Mesothelial cell of epicardium (in vitro differentiated cells): ENCODE measurements around the gene HPN. TPM values are rescaled to one million over a fixed set of nuclear protein-coding genes. Genes with fewer than 3 reads are reported as not detected.

Experiments
- DNase-seq, 2 experiments: peaks; one replicate each; pipeline ENCODE4 v3.0.0; 2021; ENCODE audit warnings: low spot score in 2 of 2; ENCODE audit not compliant: unreplicated experiment in 2 of 2
- H3K27ac Mint-ChIP-seq: 2 replicates; pipeline ENCODE4 v1.8.0; 2021; ENCODE audit warnings: mixed read lengths
- H3K27me3 Mint-ChIP-seq: 2 replicates; pipeline ENCODE4 v1.8.0; 2021; ENCODE audit warnings: low read depth, mixed read lengths
- H3K36me3 Mint-ChIP-seq: 2 replicates; pipeline ENCODE4 v1.8.0; 2021; ENCODE audit warnings: mixed read lengths
- H3K4me1 Mint-ChIP-seq: 2 replicates; pipeline ENCODE4 v1.8.0; 2021; ENCODE audit warnings: mixed read lengths
- H3K4me3 Mint-ChIP-seq: 2 replicates; pipeline ENCODE4 v1.8.0; 2021; ENCODE audit warnings: mild to moderate bottlenecking, moderate library complexity, mixed read lengths
- H3K9me3 Mint-ChIP-seq: 2 replicates; pipeline ENCODE4 v1.8.0; 2021; ENCODE audit warnings: mixed read lengths
- total RNA-seq: library from RNA; stranded (reverse); gene quantifications from 3 replicates; pipeline ENCODE4 v1.2.1, GENCODE V29; 2021
- TF ChIP-seq, protein P1 (sequence below): fragments of 200-600 bp; sonication (generic); IDR thresholded peaks from one replicate; pipeline ENCODE4 v1.5.0; 2021; ENCODE audit warnings: antibody characterized with exemption; ENCODE audit not compliant: unreplicated experiment

Gene HPN
- total RNA-seq, 1 donor from 2014 or later, result 21.3 TPM

DNA sequence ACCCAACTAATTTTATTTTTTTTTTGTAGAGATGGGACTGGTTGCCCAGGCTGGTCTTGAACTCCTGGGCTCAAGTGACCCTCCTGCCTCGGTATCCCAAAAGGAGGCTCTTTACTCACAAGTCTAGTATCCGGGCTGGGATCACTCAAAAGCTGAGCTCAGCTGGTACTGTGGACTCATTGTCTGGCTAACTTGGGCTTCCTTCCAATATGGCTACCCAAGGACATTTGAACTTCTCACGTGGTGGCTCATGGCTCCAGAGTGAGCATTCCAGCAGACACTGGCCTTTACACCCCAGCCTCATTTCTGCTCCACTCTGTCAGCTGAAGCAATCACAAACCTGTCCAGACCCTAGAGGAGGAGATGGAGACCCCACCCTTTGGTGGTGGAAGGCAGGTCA is 28.9 kb downstream of the HPN start:
- no peak overlapping the region for H3K27ac Mint-ChIP-seq
- H3K9me3 Mint-ChIP-seq, result no peaks in the 10 kb centered on the region
- H3K27me3 Mint-ChIP-seq, result peaks cover 2% of the 10 kb centered on the region
- TF ChIP-seq, protein P1, sequence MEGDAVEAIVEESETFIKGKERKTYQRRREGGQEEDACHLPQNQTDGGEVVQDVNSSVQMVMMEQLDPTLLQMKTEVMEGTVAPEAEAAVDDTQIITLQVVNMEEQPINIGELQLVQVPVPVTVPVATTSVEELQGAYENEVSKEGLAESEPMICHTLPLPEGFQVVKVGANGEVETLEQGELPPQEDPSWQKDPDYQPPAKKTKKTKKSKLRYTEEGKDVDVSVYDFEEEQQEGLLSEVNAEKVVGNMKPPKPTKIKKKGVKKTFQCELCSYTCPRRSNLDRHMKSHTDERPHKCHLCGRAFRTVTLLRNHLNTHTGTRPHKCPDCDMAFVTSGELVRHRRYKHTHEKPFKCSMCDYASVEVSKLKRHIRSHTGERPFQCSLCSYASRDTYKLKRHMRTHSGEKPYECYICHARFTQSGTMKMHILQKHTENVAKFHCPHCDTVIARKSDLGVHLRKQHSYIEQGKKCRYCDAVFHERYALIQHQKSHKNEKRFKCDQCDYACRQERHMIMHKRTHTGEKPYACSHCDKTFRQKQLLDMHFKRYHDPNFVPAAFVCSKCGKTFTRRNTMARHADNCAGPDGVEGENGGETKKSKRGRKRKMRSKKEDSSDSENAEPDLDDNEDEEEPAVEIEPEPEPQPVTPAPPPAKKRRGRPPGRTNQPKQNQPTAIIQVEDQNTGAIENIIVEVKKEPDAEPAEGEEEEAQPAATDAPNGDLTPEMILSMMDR, result no peak
- DNase-seq, result no peak
- no peak overlapping the region for H3K4me3 Mint-ChIP-seq
- no peaks in the 10 kb centered on the region for H3K36me3 Mint-ChIP-seq
- H3K4me1 Mint-ChIP-seq, result peaks cover 20% of the 10 kb centered on the region

DNA sequence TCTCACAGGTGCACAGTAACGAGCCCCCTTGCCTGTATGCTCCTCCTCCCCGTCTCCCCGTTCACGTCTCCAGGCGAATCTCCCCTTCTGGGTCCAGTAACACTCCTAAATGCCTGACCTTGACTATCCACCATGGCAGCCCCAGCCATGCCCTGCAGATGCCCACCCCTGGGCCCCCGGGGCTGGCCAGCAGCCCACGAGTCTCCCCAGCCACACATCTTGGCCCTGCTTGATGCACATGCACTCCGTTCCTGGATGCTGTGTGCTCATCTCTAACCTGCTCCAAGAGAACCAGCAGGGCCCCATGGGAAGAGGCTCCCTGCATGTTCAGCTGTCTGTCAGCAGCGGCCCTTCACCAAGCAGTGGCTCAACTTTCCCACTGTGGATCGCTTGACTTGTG is 32.0 kb downstream of the HPN start:
- DNase-seq, result no peak
- H3K4me3 Mint-ChIP-seq, result no peak overlapping the region
- peaks cover 2% of the 10 kb centered on the region for H3K27me3 Mint-ChIP-seq
- TF ChIP-seq, protein P1, result no peak
- H3K9me3 Mint-ChIP-seq, result no peaks in the 10 kb centered on the region
- H3K36me3 Mint-ChIP-seq, result no peaks in the 10 kb centered on the region
- H3K27ac Mint-ChIP-seq, result no peak overlapping the region
- peaks cover 9% of the 10 kb centered on the region for H3K4me1 Mint-ChIP-seq

DNA sequence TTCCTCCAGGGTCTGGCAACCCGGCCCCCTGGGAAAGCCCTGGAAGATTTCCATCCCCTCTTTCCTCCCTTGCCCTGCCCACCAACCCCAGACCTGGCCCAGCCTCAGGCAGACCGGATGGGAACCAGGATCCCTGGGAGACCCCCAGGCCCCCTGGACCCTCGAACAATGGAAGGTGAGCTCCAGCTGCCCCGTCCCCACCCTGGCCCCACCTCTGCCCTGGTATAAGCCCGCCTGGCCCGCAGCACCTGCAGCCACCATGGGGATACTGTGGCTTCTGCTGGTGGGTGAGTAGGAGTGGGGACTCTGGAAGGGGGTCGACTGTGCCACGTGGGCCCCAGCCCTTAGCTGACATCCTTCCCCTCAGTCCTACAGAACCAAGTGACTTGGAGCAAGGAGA is 32.4 kb downstream of the HPN start:
- H3K36me3 Mint-ChIP-seq, result no peaks in the 10 kb centered on the region

DNA sequence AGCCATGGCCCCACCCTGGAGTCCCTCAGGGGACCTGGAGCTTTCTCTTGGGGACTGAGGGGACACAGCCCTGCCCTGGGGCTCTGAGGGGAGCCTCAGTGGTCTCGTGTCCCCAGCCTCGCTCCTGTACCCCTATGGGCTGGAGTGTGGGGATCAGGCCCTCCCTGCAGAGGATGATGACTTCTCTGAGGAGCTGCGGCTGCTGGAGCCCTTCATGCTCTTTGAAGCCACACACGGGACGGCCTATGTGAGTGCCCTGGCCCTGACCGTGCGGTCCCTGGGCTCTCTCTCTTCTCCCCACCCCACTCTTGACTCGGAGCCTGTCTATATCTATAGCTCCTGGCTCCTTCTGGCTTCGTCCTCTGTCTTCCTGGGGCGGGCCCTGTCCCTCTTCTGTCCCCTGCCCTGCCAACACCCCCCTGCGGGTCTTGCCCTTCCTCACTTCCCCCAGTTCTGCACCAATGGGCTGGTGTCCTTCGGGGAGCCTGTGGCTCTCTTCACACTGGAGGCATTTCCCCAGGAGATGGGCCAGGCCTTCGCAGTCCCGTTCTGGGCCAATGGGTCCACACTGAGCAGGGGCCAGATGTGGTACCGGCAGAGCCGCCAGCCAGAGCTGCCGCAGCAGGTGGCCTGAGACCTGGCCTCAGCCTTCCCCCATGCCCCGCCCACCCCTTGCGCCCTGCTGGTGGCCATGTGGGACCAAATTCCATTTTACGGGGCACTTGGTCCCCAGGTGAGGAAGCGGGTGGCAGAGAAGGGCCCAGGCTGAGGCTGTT is 33.1 kb downstream of the HPN start:
- peaks cover under 1% of the 10 kb centered on the region for H3K4me1 Mint-ChIP-seq
- peaks cover 4% of the 10 kb centered on the region for H3K27me3 Mint-ChIP-seq
- no peaks in the 10 kb centered on the region for H3K9me3 Mint-ChIP-seq
- TF ChIP-seq, protein P1, result no peak
- H3K4me3 Mint-ChIP-seq, result no peak overlapping the region
- DNase-seq, result no peak
- no peaks in the 10 kb centered on the region for H3K36me3 Mint-ChIP-seq
- no peak overlapping the region for H3K27ac Mint-ChIP-seq

More for the DNA sequence above, 32.4 kb downstream of the HPN start:
- no peak for DNase-seq
- Mint-ChIP-seq H3K27me3 (peaks cover 4% of the 10 kb centered on the region), H3K4me3 (no peak overlapping the region), H3K4me1 (peaks cover 5% of the 10 kb centered on the region), H3K9me3 (no peaks in the 10 kb centered on the region), H3K27ac (no peak overlapping the region)
- TF ChIP-seq, protein P1, result no peak

DNA sequence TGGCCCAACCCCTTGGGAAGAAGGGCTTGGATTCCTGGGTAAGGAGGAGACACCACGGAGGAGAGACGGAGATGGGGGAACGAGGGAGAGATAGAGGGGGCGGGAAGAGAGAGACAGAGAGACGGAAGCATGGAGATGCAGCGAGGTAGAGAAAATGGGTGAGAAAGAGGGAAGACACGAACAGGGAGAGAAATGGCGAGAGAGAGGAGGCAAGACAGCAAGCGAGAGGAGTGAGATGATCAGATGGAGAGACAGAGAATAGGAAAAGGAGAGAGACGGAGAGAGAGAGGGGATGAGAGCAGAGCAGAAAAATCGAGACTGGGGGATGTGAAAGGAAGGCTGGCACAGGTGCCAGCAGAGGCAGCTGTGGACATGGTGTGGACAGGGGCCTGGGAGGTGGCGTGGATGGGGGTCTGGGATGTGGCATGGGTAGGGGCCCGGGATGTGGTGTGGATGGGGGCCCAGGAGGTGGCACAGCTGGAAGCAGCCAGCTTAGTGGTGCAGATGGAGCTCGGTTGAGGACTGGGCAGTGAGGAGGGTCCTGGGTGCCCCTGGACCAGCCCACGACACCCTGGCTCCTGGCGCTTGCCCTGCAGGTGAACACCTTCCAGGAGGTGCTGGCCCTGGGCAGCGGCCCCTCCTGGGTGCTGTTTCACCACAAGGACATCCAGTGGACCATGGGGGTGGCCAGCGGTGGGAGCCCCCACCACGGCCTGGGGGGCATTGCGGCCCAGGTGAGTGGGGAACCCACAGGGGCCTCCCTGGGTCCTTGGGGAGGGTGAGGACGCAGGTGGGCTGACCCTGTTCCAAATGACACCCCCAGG is 33.9 kb downstream of the HPN start:
- DNase-seq, result no peak
- Mint-ChIP-seq H3K4me1 (no peaks in the 10 kb centered on the region), H3K27ac (no peak overlapping the region), H3K36me3 (no peaks in the 10 kb centered on the region), H3K27me3 (peaks cover 4% of the 10 kb centered on the region), H3K4me3 (no peak overlapping the region), H3K9me3 (no peaks in the 10 kb centered on the region)
- TF ChIP-seq, protein P1, result no peak
